RWPE1 (cell line): ENCODE measurements around the gene KIF7.
A peak's percentile ranks its signal among the peaks of the same experiment; 100 is the strongest.

ENCODE experiments used
- CTCF ChIA-PET: fragments of 350-600 bp; sonication (Branson Sonifier 250); formaldehyde crosslinking; extraction: SDS; loops from one replicate; lab custom pipeline; 2021; lab: Yijun Ruan, JAX
- POLR2A ChIA-PET: fragments of 400-600 bp; formaldehyde crosslinking; extraction: SDS; loops from one replicate; lab custom pipeline; 2020; ENCODE audit warnings: antibody characterized with exemption; ENCODE audit not compliant: low non-redundant PET; lab: Yijun Ruan, JAX
- DNase-seq: peaks from one replicate; pipeline ENCODE4 v3.0.0; 2012; ENCODE audit warnings: low spot score
- H3K27ac ChIP-seq: fragments of 450-650 bp; 2 replicates; pipeline ENCODE4 v1.5.1; 2017
- CTCF ChIP-seq: fragments of 450-650 bp; conservative IDR thresholded peaks from 2 replicates; pipeline ENCODE4 v1.5.1; 2017; ENCODE audit warnings: low read depth, mild to moderate bottlenecking

The KIF7 gene

GRCh38 chr15:89627256-89627970, 27.9 kb downstream of the KIF7 start:
- TF ChIP-seq CTCF = no peak
- DNase-seq = no peak
- no peak overlapping the region for H3K27ac ChIP-seq
- POLR2A ChIA-PET = no interaction called here
- CTCF ChIA-PET = interaction anchor here (0.6 kb wide), 1 partner anchor 1259 kb away, joined by 5 read pairs; no protein-coding TSS in a partner anchor

DNA sequence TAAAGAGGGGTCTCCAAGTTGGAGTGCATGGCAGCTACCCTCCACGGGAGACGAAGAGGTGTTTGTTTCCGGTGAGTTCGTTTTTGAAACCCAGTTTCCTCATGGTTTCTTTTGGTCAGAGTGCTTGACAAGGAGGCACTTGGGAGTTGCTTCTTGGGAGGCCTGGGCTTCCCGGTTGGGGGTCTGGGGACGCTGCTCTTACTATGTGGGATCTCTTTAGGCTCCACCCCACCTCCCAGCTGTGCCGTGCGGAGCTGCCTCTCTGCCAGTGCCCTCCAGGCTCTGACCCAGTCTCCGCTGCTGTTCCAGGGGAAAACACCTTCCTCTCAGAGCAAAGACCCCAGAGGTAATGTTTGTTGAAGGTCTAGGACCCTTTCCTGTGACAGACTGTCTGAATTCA, 29.6 kb downstream of the KIF7 start:
- CTCF ChIA-PET = no interaction called here
- DNase-seq = no peak
- no peak for TF ChIP-seq CTCF
- POLR2A ChIA-PET = no interaction called here
- 0 out of 2 replicates have a peak overlapping the region, but pooled peaks have one; percentile 4 for H3K27ac ChIP-seq

DNA sequence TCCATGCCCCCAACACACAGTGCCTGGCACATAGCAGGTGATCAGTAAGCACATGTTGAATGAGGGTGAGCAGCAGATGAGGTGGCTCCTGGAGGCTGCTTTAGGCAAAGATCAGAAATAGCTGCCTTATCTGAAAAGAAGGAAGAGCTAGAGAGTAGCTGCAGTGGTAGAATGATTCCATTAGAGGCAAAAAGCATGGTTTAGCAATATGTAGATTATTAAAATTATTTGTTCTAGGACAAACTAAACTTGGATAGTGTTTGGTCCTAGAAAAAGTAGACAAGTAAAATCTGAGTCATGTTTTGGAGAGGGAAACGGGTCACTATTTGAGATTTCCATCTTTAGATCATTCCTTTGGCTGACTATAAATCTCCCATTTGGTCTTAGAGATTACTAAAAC, 32.1 kb downstream of the KIF7 start:
- no peak for TF ChIP-seq CTCF
- no peak for DNase-seq
- no peak overlapping the region for H3K27ac ChIP-seq
- ChIA-PET POLR2A (no interaction called here), CTCF (interaction anchor here (0.6 to 0.7 kb wide), 2 partner anchors 151 to 349 kb away, joined by 3 to 5 read pairs; no protein-coding TSS in a partner anchor)

- ChIA-PET POLR2A (no interaction called here), CTCF (no interaction called here)
Measured at GRCh38 chr15:89621547-89621946, 33.7 kb downstream of the KIF7 start.

GRCh38 chr15:89616228-89616627, 39.0 kb downstream of the KIF7 start:
- ChIA-PET POLR2A (no interaction called here), CTCF (interaction anchor here (0.6 kb wide), 1 partner anchor 115 kb away, joined by 3 read pairs; no protein-coding TSS in a partner anchor)
- DNase-seq = no peak
- H3K27ac ChIP-seq = no peak overlapping the region
- TF ChIP-seq CTCF = no peak

More at GRCh38 chr15:89621547-89621946, 33.7 kb downstream of the KIF7 start:
- no peak overlapping the region for H3K27ac ChIP-seq
- no peak for DNase-seq
- TF ChIP-seq CTCF = no peak

DNA sequence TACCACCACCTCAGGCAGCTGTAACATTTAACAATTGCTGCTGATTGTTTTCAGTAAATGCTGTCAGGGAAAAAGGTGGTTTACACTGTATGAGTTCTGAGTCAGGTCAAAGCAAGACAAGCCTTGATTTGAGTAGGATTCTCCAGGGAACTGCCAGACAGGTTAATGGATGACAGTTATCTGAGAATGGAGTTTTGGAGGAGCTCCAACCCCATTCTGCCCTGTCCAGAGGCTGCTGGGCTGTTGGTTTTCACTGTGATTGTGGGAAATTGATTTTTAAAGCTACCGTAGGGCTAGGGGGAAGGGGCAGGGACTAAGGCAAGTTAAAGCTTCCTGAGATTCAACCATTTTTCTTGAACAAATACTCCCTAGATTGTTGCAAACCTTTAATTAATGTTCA, 40.1 kb downstream of the KIF7 start:
- CTCF ChIA-PET = no interaction called here
- H3K27ac ChIP-seq = no peak overlapping the region
- no peak for TF ChIP-seq CTCF
- POLR2A ChIA-PET = no interaction called here
- DNase-seq = no peak
